HTR-8/SVneo (cell line): ENCODE measurements around the gene EDAR.

ENCODE experiments used
- DNase-seq: peaks from one replicate; pipeline ENCODE4 v3.0.0; 2011; ENCODE audit warnings: low spot score, mixed read lengths; ENCODE audit not compliant: insufficient read length
- FAIRE-seq: peaks from 2 replicates; lab custom pipeline; 2011; peaks lifted over from hg19 to GRCh38; lab: Jason Lieb, UNC

The EDAR gene

GRCh38 chr2:108942888-108943287, 46.1 kb downstream of the EDAR start:
- FAIRE-seq, result no peak

DNA sequence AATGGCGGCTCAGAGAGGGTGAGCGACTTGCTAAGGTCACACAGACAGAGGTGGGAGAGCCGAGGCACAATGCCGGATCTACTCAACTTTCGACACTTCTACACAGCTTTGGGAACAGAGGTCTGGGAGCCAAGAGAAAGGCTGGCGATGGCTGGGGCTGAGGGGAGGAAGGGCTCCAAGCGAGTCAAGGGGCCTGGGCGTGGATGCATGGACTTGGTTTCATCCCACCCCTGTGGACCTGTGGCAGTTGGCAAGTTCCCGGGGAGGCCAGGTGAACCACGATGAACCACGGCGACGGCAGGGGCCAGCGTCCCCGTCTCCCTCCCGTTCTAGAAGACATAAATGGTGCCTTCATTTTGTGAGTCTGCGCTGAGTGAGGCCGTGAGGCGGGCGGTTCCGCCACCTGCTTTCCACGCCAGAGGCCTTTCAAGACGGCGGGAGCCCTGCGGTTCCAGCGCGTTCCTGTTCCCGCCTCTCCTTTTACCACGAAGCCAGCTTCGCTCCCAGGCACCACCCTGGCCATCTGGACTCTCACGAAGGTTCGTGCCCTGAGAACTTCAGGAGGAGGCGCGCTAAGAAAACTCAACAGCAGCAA, 46.7 kb downstream of the EDAR start:
- no peak for FAIRE-seq
- no peak for DNase-seq

More at GRCh38 chr2:108942888-108943287, 46.1 kb downstream of the EDAR start:
- no peak for DNase-seq

DNA sequence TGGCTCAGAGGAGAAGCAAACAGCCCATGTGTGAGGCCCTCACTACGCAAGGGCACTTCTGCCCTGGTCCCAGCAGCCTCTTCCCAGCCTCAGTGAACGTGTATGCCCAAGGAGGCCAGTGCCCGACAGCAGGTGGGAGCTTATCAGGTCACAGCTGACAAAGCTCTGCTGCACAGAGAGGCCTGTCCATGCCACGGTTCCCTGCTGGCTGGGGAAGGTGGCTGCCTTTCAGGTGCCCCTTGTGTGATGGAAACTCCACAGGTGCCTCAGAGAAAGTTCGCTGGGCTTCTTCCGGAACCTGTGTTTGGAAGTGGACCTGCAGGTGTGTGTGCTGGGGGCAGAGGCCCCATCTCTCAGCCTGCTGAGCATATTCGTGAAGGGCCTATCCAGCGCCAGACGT, 47.3 kb downstream of the EDAR start:
- no peak for FAIRE-seq
- no peak for DNase-seq

DNA sequence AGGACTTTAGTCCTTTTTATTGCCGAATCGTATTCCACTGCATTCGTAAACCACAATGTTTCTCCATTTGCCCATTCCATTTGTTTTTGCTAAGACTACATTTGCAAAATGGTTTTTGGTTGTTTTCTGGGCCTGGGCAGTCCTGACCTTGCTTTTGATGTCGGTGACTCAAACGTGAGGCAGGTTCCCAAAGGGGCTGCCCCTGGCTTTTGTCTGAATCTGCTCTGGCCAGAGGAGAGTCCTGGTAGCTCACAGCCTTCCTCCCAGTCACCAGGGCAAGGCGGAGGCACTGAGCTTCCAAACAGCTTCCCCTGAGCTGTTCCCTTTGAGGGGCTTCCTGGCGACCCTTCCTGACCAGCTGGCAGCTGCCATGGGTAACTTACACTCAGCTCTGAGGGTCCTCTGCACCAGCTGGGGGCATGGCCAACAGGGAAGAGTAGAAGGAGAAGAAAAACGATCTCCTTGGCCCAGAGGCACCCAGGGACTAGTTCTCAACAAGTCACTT, 47.8 kb downstream of the EDAR start:
- FAIRE-seq (no peak), DNase-seq (no peak)

GRCh38 chr2:108940156-108940555, 48.9 kb downstream of the EDAR start:
- no peak for FAIRE-seq

GRCh38 chr2:108938077-108938710, 50.8 kb downstream of the EDAR start:
- no peak for DNase-seq
- no peak for FAIRE-seq

More at GRCh38 chr2:108940156-108940555, 48.9 kb downstream of the EDAR start:
- DNase-seq, result no peak

DNA sequence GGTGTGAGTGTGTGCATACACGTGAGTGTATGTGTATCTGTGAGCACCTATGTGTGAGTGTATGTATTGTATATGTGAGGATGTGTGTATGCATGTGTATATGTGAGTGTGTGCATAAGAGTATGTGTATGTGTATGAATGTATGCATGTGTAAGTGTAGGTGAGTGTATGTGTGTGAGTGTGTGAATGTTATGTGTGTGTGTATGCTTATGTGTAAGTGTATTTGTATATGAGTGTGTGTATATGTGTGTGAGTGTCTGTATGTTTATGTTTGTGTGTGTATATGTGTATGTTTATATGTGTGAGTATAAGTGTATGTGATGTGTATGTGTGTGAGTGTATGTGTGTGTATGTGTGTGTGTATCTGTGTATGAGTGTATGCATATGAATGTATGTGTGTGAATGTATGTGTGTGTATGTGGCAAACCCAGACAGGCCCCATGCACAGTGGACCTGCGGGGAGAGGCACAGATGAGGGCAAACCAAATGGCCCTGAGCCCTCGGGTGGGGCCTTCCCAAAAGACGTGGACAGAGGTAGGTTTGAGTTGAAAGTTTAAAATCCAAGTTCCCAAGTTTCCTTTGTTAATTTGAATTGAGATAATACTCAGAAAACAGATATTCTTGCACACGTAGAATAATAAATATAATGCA, 51.5 kb downstream of the EDAR start:
- FAIRE-seq, result peak; percentile 98

DNA sequence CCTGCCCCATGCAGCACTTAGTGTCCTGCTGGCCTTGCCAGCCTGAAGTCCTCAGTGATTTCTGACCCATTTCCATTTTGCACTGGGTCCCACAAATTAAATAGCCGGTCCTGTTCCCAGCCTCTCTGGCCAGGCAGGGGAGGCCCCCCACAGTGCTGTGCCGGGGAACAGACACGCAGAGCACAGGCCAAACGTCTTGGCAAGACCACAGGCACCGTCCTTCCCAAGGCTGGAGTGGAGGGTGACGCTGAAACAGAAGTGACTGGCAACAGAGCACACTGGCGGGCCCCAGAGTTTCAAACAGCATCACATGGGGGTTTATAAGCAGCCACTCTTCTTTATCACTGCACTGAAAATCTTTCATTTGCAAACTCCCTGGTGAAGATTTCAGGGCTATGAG, 52.2 kb downstream of the EDAR start:
- FAIRE-seq (no peak), DNase-seq (no peak)

More for the DNA sequence above, 51.5 kb downstream of the EDAR start:
- DNase-seq, result no peak

DNA sequence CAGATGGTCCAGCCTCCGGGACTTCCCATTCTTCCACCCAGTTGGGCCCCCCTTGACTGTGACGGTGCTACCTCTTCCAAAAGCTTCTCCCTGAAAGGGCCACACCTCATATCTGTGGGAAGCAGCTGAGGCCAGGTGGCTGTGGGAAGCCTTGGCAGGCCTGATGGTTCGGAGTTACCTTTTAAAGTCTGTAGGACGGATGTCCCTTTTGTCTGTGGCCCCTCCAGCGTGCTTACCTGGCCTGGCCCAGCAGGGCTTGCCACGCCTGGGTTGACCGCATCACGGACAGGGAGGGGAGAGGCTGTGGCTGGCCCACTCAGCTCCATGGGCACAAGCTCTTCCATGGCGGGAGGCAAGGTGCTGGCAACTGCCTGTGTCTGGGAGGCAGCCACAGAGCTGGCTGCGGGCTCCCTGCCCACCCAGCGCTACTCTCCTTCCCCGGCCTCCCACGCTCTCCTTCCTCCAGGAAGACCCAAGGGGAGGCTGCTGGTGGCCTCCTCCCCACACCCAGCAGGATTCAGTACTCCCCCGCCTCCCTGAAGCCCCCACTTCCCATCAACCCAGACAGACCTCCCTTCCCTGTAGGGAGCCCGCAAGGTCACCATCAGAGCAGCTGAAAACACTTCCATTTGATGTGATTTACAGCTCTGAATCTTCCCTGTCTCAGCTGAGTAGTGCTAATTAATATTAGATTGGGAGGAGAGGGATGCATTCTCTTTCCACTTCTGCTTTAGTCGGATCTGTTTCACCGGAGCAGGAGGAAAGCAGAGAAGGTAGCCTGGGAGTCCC, 52.8 kb downstream of the EDAR start:
- DNase-seq (no peak), FAIRE-seq (no peak)

GRCh38 chr2:108935271-108935741, 53.7 kb downstream of the EDAR start:
- DNase-seq (no peak), FAIRE-seq (no peak)

DNA sequence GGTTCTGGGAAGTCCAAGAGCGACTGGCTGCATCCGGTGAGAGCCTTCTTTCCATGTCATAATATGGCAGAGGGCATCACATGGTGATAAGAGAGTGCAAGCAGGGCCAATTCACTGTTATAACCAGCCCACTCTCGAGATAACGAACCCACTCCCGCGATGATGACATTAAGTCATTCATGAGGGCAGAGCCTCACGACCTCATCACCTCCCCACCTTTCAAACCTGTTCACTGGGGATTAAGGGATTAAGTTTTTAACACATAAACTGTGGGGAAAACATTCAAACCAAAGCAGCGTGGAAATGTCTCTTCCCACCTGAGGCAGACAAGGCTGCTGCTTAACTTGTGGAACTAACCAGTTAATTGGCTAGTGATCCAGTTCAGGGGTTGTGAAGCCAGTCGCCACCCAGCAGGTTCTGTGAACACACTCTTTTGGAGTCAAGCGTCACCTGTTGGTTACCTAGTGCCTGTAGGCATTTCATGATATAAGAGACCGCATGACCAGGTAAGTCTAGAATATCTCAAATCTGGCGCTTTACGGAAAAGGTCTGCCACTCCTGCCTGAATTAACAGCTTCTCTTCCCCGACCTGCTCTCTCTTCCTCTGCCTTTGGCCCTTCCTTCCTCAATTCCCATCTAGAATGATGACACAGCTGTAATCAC, 54.3 kb downstream of the EDAR start:
- no peak for FAIRE-seq

DNA sequence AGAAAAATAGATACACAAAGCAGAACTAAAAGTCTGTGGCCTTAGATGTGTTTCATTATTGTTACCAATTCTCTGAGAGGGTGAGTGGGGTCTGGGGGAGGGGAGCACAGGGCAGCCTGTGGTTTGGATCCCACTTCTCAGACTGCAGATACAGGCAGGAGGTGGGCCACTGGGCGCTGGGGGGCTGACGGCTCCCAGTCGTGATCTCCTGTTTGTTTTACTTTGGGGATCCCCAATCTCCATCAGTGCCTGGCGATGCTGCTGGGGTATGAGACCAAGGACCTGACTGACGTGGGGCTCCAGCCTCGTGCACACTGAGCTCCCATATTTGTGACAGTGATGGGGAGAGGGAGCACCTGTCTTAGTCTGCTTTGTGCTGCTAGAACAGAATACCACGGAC, 54.9 kb downstream of the EDAR start:
- DNase-seq (no peak), FAIRE-seq (no peak)

More for the DNA sequence above, 54.3 kb downstream of the EDAR start:
- DNase-seq, result no peak

DNA sequence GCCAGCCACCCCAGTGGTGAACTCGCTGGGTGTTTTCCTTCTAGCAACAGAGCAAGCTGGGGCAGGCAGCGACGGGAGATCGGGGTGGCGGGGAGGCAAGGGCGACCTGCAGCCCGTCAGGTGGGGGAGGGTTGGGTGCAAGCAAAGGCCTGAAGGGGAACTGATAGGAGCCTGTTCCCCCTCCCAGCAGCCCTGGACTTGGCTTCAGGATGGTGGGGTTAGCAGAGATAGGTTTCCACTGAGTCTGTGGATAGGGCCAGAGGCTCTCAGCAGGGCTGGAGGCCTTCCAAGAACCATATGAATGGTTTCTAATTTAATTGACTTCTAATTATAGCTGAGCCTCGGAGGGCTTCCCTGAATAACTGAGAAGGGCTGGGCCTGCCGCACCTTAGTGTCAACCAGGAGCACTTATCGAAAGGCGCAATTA, 55.3 kb downstream of the EDAR start:
- no peak for FAIRE-seq

GRCh38 chr2:108932736-108933332, 56.2 kb downstream of the EDAR start:
- DNase-seq (no peak), FAIRE-seq (no peak)

More for the DNA sequence above, 55.3 kb downstream of the EDAR start:
- DNase-seq, result no peak

DNA sequence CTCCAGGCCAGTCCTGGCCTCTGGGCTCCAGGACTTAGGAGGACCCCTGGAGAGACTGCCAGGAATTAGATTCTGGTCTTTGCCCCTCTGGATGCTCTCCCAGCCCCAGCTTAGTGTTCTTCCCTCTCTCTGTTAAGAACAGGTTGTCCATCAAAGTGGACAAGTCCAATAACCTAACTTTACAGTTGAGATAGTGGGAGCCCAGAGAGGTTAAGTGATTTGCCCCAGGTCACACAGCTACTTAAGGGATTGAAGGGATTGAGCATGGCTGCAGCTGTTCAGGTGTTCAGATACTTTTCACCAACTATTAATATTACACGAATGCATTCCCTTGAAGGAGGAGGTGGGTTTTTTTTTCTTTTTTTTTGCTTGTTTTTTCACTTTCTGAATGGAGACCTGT, 57.6 kb downstream of the EDAR start:
- DNase-seq, result no peak
- no peak for FAIRE-seq

GRCh38 chr2:108929807-108930425, 59.1 kb downstream of the EDAR start:
- no peak for DNase-seq
- no peak for FAIRE-seq

- DNase-seq (no peak), FAIRE-seq (no peak)
These were observed 60.2 kb downstream of the EDAR start for GRCh38 chr2:108928660-108929377.

DNA sequence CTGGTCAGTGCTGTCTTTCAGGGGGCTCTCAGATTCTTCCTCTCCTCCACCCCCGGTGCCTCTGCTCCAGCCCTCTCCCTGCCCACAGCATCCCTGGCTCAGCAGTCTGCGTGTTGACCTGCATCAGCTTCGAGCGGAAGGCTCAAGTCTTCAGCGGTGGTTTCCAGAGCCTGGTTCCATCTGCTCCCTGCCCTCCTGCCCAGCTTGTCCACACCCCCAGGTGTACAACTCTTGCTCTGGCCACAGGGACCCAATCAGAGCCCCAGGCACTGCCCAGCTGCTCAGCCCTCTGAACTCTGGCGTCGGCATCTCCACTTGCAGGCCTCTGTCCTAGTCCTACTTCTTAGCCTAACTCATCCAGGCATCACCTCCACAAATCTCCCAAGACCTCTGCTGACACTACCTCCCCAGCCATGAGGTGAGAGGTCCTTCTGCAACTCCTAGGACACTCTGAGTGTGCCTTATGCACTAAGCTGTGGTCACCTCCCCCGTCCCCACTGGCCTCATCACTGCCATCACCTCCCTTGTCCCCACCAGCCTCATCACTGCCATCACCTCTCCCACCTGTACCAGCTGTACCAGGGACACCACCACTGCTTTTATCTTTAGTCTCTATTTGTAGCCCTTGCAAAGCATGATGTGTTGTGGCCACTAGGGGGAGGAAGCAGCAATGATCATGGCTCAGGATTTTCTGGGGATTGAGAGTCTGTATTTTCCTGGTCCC, 60.9 kb downstream of the EDAR start:
- peak; percentile 64 for DNase-seq
- peak; percentile 79 for FAIRE-seq
